Activated CD4-positive, alpha-beta T cell treated with anti-CD3 and anti-CD28 coated beads, Interleukin-2, Interleukin-6, amounts not matched to agents 100 ng/mL and 50 ng/mL, durations not matched to agents 16 hours and 8 hours (primary cell): ENCODE data around the gene PLAAT1.

Experiments
- DNase-seq: peaks from one replicate; pipeline ENCODE4 v3.0.0-alpha.2; 2020

The PLAAT1 gene

DNA sequence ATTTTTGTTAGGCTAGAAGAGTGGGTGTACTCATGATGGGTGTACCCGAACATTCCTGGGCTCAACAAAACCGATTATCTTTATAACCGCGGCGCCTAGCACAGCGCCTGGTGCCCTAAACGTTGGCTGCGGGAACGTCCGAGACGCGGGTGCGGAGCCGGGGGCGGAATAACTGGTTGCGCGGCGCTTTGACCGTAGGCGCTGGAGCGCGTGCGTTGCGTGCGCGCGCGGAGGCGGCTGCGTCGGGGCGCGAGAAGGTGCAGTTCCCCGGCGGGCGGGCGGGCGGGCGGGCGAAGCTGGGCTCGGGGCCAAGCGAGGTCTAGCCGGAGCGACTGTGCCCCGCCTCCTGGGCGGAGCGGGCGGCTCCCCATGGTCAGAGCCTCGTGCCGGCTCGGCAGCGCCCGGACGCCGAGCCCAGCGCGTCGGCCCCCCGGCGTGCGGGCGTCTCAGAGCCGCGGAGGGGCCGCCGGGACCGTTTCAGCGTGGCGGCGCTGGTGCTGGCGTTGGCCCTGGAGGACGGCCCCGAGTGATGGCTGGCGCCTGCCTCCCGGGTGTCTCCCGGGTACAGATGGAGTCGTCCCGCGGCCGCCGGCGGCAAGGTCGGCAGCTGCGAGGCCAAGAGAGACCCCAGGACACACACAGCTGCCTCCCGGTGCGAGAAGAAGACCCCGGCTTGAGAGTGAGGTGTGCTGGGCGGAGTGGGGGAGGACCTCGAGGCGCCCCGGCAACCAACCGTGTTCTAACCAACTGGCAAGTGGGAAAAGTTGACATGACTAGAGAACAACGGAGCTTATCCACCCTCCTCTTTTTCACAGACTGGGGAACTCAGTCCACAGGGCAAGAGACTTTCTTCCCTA, at the start of gene PLAAT1:
Gene PLAAT1 (plus strand): TSS at position 373 of the 857 bp plus-strand sequence. CDS start 14,429 bp downstream, outside the sequence.
- peak; percentile 29 for DNase-seq

DNA sequence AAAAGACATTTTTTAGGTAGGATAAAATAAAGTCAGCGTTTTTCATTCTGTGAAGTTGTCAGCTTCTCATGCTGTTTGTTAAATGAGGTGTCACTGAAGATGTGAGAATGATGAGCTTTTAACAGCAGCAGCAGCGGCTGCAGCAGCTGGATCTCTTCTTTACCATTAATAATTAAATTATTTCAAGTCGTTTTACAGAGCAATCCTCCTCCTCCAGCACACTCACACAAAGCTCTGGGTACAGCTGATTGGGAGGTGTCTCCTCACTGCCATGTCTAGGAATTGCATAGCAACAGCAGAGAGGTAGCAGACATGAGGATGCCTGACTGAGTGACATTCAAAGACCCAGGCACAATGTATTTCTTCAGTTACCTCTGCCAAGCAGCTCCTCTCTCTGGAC, 46.7 kb upstream of the PLAAT1 start:
- no peak for DNase-seq

DNA sequence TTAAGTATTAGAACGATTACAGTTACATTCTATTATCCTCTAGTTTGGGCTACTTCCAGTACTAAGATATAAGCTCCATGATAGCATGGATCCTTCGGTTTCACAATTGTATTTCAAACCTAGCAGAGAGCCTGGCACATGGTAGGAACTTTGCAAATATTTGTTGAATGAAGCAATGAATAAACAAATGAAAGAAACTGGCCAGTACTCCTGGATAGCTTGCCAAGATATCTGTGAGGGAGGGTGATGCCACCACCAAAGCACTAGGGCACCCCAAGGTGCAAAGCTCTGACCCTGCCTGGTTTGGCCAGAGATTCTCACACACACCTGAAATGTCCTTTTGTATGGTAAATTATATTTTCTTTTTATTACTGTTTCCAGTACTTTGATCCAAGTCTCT, 44.3 kb upstream of the PLAAT1 start:
- no peak for DNase-seq

DNA sequence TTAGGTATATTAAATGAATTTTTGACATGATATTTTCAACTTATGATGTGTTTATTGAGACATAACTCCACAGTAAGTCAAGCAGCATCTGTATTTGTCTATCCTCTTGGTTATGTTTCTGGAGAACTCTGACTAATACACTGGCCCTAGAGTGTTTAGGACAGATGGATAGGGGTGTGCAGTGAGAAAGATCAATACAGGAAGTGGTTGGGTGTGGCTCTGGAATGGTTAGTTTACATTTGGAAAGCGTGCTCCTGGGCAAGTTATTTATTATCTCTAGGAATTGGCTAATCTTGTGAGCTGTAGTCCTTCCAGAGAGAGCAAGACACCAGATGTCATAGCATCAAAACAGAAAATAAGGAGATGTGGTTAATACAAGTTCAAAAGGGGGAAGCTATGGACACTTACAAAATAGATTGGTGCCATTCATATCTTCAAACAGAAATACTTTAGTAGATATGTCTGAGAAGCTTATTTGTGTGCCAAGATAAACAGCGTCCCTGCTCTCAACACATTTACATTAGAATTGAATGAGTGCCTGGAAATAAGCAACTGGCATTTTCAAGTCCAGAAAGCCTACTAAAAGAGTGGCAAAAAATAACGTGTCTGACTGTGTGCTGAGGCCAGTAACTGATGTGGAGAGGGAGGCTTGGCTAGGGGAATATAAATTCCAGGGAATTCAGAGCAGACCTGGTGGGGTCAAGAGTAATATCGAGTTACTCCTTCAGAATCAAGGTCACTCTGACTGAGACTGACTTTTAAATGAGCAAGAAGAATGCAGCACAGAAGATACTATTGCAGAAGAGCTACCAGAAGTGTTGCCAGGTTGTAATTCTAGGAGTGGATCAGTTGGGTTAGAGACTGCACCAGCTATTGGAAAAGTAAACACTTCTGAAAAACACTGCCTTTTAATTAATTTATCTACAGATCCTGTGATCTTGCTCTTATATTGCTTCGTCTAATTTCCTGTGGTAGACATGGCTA, 33.4 kb upstream of the PLAAT1 start:
- no peak for DNase-seq

- DNase-seq, result no peak
Measured at GRCh38 chr3:193210618-193211017, 30.4 kb upstream of the PLAAT1 start.

GRCh38 chr3:193211173-193211572, 29.8 kb upstream of the PLAAT1 start:
- no peak for DNase-seq

DNA sequence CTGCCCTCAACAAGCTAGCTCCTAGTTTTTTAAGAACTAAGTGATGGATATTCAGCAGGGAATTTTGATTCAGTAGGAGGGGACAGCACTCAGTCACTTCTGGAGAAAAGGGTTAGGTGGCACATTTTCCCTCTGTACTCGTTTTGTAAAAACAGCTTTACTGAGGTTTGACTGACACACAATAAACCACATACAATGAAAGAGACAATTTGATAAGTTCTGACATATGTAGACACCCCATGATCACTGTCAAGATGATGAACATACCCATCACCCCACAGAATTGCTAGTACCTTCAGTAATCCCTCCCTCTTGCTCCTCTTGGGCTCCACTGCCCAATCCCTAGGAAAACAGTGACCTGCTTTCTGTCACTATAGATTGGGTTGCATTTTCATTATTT, 29.0 kb upstream of the PLAAT1 start:
- DNase-seq, result no peak

DNA sequence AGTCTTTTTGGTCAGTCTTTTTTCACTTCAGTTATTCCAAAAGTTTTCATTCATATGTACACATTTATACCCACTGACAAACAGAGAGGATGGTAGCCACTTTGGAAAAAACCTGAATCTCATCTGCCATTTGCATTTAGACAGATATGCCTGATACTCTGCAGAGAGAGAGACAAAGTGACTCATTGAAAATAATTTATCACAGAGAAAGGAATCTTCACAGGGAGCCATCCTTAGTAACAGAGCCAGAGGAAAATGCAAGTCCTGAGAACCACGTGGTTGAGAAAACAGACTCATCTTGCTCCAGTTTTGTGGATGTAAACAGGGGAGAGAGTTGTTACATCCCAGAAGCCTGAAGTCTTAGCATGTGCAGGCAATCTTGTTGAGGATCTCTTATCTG, 28.2 kb upstream of the PLAAT1 start:
- no peak for DNase-seq

DNA sequence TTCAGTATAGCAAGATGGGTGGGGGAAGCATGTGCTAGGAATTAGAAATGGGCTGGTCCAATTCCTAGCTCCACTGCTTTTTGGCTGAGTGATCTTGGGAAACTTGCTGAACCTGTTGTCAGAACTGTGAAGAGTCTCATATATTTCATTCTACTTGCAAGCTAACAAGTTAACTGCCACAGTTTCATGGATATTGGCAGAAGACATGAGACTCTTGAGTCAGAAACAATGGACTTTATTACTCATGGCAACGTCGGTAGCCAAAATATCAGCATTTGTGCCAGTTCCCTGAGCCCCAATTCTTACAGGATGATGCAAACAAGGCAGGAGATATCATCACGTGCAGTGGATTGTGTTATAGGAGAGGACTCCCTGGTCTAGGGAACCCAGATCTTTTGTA, 26.6 kb upstream of the PLAAT1 start:
- DNase-seq, result no peak

DNA sequence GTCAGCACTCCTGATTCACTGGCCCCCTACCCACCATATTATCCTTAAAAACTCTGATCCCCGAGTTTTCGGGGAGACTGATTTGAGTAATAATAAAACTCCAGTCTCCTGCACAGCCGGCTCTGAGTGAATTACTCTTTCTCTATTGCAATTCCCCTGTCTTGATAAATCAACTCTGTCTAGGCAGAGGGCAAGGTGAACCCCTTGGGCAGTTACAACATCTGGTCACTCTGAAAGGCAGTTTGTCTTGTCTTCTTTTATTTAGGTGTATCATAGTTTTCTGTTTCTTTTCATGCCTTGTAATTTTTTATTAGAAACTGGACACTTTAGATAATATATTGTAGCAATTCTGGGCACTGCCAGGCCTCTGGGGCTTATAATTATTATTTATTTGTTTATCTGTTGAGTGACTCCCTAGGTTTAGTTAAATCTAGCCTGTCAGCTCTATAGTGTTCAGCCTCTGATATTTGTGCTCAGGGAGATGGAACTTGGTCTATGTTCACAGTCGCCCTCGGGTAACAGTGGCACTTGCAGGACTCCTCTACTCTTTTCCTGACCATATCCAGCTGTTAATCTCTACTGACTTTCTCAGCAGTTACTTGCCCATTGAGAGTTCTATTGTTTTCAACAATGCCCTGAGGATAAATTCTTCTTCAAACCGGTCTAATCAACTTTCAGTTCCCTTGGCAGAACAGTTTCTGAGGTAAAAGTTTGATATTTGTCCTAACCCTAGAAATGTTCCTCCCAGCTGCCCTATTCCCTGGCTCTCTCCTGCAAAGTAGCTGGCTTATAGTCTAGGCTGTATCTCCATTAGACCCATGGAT, 15.5 kb upstream of the PLAAT1 start:
- no peak for DNase-seq

GRCh38 chr3:193228206-193228605, 12.8 kb upstream of the PLAAT1 start:
- DNase-seq, result no peak

DNA sequence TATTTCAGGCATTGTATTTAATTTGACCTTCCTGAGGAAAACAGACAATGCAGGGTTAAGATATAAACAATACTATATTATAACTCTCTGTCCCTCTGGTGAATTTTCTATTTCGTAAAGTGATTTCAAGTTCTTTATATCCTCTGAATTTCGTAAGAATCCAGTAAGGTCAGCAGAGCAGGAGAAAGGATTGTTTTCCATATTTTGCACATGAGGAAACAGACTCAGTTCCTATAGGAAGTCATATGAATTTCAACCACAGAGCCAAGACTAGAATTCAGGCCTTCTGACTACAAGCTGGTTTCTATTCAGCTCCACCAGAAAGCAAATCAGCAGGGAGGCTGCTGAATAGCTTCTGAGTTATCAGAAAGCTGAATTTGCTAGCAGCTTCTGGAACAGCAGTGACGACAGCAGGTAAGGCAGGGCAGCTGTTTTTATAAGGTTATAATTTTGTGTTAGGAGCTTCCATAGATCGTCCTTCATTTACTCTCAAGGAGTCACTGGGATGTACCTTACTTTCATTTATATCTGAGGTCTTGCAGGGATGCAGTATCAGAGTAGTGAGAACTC, 11.1 kb upstream of the PLAAT1 start:
- no peak for DNase-seq

DNA sequence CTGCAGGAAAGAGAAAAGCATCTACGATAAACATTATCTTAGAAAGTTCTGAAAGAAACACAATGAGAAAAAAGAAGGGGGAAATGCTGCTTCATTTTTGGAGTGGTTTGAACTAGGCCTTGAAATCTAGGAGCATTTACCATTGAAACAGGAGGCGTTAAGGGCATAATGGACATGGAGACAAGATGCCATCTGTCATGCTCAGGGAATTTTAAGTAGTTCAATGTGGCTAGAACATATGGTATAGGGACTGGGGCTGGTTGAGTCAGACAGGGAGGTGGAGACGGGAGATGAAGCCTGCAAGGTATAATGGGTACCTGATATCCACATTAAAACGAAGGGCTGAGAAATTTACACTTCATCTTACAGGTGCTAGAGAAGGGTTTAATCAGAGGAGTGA, 10.4 kb upstream of the PLAAT1 start:
- no peak for DNase-seq

DNA sequence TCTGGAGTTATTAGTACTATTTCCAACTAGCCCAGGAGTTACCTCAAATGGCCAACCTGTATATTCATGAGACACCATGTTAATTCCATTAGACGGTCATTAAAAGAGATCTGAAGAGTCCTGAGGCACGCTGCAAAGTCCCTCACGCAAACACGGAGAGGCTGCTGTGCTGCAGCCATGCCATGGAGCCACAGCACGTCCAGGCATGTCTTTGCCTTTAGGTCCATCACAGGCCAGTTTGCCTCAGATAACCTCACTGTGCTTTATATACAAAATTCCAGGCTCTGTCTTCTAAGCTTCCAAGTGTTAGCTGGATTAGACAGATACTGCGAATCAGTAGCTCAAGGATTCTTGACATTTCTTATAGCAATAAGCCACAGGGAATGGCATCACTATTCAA, 9.8 kb upstream of the PLAAT1 start:
- DNase-seq, result no peak

GRCh38 chr3:193236599-193236998, 4.4 kb upstream of the PLAAT1 start:
- no peak for DNase-seq

- no peak for DNase-seq
Measured at GRCh38 chr3:193237030-193237429, 4.0 kb upstream of the PLAAT1 start.

- no peak for DNase-seq
Measured at GRCh38 chr3:193240436-193240849, 579 bp upstream of the PLAAT1 start.

GRCh38 chr3:193241716-193242115, 694 bp downstream of the PLAAT1 start:
- DNase-seq, result no peak

DNA sequence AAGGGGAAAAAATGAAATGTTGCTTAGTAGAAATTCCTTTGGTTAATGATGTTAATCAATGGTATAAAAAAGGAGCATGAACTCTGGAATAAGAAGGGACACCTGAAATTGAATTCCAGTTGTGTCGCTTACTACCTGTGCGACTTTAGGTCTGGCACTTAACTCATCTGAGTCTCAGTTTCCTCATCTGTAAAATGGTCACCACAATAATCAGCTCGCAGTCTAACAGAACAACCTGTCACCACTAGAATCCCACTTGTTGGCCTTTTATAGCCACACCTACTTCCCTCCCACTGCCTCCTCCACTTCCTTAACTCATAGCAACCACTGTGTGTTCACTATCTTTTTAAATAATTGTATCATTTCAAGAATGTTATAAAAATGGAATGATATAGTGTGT, 2.5 kb downstream of the PLAAT1 start:
- DNase-seq, result no peak

DNA sequence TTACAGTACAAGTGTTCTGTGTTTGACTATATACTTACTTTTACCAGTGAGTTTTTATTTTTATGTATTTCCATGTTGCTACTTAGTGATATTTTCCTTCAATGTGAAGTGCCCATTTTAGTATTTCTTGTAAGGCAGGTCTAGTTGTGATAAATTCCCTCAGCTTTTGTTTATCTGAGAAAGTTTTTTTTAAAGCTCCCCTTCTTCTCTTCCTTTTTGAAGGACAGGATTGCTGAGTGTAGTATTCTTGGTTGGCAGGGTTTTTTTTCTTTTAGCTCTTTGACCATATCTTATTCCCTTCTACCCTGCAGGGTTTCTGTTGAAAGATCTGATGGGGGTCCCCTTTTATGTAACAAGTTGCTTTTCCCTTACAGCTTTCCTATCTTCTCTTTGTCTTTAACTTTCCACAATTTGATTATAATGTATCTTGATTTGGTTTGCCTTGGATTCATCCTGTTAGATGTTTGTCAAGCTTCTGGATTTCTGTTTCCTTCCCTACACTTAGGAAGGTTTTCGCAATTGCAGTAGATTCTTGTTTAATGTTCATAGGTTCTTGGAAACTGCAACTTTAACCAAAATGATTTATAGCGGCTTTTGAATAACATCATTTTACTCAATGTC, 7.9 kb downstream of the PLAAT1 start:
- DNase-seq, result no peak

- no peak for DNase-seq
Measured at GRCh38 chr3:193250492-193250891, 9.5 kb downstream of the PLAAT1 start.
